Lower lobe of right lung (tissue), 2 donors: Measurements from ENCODE around the gene MIAT. TPM values are rescaled to one million over a fixed set of nuclear protein-coding genes. Genes with fewer than 3 reads are reported as not detected.

Source experiments
- ATAC-seq, 2 donors: fragments of 200-7000 bp; cut with Tn5 transposase; one replicate each; pipeline ENCODE4 v1.9.1; 2020 to 2022; ENCODE audit warnings: mild to moderate bottlenecking in 2 of 2, moderate library complexity in 2 of 2
- DNase-seq: peaks from one replicate; pipeline ENCODE4 v3.0.0-alpha.2; 2020
- H3K27ac ChIP-seq: fragments of 200-600 bp; one replicate; pipeline ENCODE4 v1.8.0; 2022
- H3K27me3 ChIP-seq: fragments of 200-600 bp; one replicate; pipeline ENCODE4 v1.8.0; 2022; ENCODE audit warnings: low read depth
- H3K36me3 ChIP-seq: fragments of 200-600 bp; one replicate; pipeline ENCODE4 v1.8.0; 2022; ENCODE audit warnings: mild to moderate bottlenecking
- H3K4me1 ChIP-seq: fragments of 200-600 bp; one replicate; pipeline ENCODE4 v1.8.0; 2022
- H3K4me3 ChIP-seq: fragments of 200-600 bp; one replicate; pipeline ENCODE4 v1.8.0; 2022; ENCODE audit warnings: mild to moderate bottlenecking
- H3K9me3 ChIP-seq: fragments of 200-600 bp; one replicate; pipeline ENCODE4 v1.8.0; 2022
- intact Hi-C: fragments of 100-400 bp; cut with DNase I; formaldehyde crosslinking; loops from one replicate; pipeline ENCODE4 v1.11.0; 2022
- total RNA-seq: library from RNA; stranded (reverse); fragmentation: NEBNext Ultra II Directional; extraction: Animal tissue kit (Norgen Biotek cat#: 25700); gene quantifications from one replicate; pipeline ENCODE4 v1.2.1, GENCODE V29; 2021
- TF ChIP-seq, protein P1 (sequence below): fragments of 200-600 bp; IDR thresholded peaks from one replicate; pipeline ENCODE4 v1.8.0; 2022; ENCODE audit warnings: antibody characterized with exemption, mild to moderate bottlenecking
- donor health status: DM: no; HTN: yes; CAD: no; lungs with severe emphysema.

MIAT gene
- total RNA-seq, 1 donor from 2014 or later: 6.8 TPM

DNA sequence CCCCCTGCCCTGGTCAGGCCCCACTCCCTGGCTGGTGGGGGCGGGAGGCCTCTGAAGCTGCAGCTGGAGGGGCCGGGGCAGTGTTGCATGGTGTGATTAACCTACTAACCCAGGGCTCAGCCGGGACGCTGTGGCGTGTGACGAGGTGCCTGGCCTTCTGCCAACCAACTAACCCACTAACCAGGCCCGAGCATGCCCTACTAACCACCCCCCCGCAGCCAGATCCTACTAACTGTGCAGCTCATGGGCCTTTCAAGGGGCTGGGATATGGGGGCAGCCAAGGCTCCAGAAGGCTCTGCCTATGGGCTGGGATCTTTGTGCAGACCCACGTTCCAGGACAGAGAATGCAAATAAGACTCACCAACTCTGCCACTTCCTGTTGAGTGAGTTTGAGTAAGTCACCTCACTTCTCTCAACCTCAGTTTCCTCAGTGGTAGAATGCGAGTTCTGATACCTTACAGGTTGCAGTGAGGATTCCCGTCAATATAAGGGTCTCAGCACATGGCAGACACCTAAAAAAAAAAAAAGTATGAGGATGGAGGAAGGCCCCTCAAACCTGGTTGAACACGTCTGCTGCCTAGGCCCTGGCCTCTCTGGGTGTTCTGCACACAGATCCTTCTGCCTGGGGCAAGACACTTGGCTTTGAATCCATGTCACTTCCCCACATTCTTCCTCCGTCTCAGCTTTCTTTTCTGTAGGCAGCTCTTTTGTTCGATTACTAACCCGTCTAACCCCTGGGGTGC is 14.1 kb downstream of the MIAT start:
- intact Hi-C loops: no loop called here
- peak overlapping the region; percentile 82 for H3K4me3 ChIP-seq
- no peaks in the 10 kb centered on the region for H3K9me3 ChIP-seq
- TF ChIP-seq, protein P1, sequence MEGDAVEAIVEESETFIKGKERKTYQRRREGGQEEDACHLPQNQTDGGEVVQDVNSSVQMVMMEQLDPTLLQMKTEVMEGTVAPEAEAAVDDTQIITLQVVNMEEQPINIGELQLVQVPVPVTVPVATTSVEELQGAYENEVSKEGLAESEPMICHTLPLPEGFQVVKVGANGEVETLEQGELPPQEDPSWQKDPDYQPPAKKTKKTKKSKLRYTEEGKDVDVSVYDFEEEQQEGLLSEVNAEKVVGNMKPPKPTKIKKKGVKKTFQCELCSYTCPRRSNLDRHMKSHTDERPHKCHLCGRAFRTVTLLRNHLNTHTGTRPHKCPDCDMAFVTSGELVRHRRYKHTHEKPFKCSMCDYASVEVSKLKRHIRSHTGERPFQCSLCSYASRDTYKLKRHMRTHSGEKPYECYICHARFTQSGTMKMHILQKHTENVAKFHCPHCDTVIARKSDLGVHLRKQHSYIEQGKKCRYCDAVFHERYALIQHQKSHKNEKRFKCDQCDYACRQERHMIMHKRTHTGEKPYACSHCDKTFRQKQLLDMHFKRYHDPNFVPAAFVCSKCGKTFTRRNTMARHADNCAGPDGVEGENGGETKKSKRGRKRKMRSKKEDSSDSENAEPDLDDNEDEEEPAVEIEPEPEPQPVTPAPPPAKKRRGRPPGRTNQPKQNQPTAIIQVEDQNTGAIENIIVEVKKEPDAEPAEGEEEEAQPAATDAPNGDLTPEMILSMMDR: no peak
- H3K36me3 ChIP-seq: no peaks in the 10 kb centered on the region
- DNase-seq (peak; percentile 59), ATAC-seq (peak in 1 of 2 donors; percentile 1)
- peaks cover 42% of the 10 kb centered on the region for H3K4me1 ChIP-seq
- no peaks in the 10 kb centered on the region for H3K27me3 ChIP-seq
- H3K27ac ChIP-seq: peak overlapping the region; percentile 97

GRCh38 chr22:26672060-26672471 is 14.7 kb downstream of the MIAT start:
- peak overlapping the region; percentile 97 for H3K27ac ChIP-seq
- peak overlapping the region; percentile 82 for H3K4me3 ChIP-seq
- no peaks in the 10 kb centered on the region for H3K27me3 ChIP-seq
- no peaks in the 10 kb centered on the region for H3K9me3 ChIP-seq
- ATAC-seq (no peak), DNase-seq (no peak)
- intact Hi-C loops: no loop called here
- no peaks in the 10 kb centered on the region for H3K36me3 ChIP-seq
- TF ChIP-seq, protein P1: no peak
- peaks cover 42% of the 10 kb centered on the region for H3K4me1 ChIP-seq

- ATAC-seq (peak; percentile 93 to 96), DNase-seq (peak; percentile 92)
- Histone ChIP-seq H3K4me3 (peak overlapping the region; percentile 82), H3K4me1 (peaks cover 42% of the 10 kb centered on the region), H3K9me3 (no peaks in the 10 kb centered on the region), H3K36me3 (no peaks in the 10 kb centered on the region), H3K27ac (peak overlapping the region; percentile 97), H3K27me3 (no peaks in the 10 kb centered on the region)
- intact Hi-C loops: no loop called here
- TF ChIP-seq, protein P1: peak; percentile 42
Observed at GRCh38 chr22:26672590-26673468, 15.4 kb downstream of the MIAT start.

DNA sequence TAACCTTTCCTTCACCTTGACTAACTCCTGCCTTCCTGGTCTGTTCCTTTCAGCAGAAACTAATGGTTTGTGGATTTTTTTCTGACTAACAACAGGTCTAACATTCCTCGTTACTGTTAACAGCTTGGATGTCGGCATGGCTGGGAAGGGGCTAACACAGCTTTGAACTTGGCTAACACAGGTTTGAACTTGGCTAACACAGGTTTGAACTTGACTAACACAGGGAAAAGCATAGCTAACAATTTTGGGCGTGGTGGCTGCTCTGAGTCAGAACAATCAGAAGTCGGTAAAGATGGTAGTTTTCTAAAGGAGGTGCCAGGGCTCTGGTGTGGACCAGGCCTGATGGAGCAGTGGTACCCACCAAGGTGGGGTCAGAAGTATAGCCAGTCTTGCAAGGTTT is 16.1 kb downstream of the MIAT start:
- Histone ChIP-seq H3K4me1 (peaks cover 42% of the 10 kb centered on the region), H3K4me3 (peak overlapping the region; percentile 82), H3K36me3 (no peaks in the 10 kb centered on the region), H3K27ac (peak overlapping the region; percentile 97), H3K9me3 (no peaks in the 10 kb centered on the region), H3K27me3 (no peaks in the 10 kb centered on the region)
- intact Hi-C loops: no loop called here
- DNase-seq (no peak), ATAC-seq (no peak)
- TF ChIP-seq, protein P1: no peak

DNA sequence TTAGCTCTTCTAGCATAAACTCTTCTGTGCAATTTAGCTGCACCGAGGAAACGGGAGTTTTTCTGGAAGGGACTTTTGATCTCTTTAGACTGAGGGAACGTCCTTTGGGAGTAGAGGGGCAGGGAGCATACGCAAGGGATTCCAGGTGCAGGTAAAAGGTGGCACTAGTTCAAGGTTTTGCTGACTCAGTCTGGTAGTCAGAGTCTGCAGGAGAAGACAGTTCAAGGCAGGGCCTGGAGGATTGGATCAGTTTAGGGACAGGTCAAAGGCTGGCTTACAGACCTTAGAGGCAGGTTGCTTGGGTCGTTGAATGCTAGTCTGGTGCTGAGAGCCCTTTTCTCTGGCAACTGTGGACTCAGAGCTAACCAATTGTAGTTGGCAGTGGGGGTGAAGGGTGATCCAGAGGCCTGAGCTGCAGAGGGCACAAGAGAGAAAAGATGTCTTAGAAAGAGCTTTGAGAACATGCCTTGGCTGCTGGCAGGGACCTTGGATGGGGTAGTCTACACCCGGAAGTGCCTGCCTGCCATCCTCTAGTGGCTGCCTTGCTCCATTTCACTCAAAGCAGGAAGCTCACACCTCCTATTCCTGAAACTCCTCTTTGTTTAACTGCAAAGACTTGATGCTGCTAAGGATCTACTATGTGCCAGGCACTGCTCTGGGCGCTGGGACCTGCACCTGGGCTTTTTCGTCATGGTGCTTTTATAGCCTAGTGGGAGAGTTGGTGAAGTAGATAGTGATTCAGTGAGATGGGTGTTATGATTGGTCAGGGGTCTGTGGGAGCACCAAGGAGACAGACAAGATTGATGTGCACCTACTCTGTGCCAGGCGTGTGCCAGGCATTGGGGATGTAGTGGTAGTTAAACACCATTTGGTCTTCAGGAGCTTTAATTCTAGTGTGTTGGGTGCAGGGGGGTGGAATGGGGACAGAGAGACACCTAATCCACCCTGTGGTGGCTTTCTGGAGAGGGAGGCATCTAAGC is 17.1 kb downstream of the MIAT start:
- peak overlapping the region; percentile 82 for H3K4me3 ChIP-seq
- no peaks in the 10 kb centered on the region for H3K36me3 ChIP-seq
- DNase-seq (no peak), ATAC-seq (no peak)
- H3K27me3 ChIP-seq: no peaks in the 10 kb centered on the region
- TF ChIP-seq, protein P1: no peak
- intact Hi-C loops: no loop called here
- peaks cover 48% of the 10 kb centered on the region for H3K4me1 ChIP-seq
- H3K27ac ChIP-seq: peak overlapping the region; percentile 97
- H3K9me3 ChIP-seq: no peaks in the 10 kb centered on the region
